ENCODE results near the gene MANSC1. TPM values are rescaled to one million over a fixed set of nuclear protein-coding genes. Genes with fewer than 3 reads are reported as not detected.
"Not testable (repeated sequence)": the region's sequence is repeated elsewhere in the genome, so short reads cannot be mapped to it uniquely, and the experiment has no call there.

The MANSC1 gene
- total RNA-seq, 1 donor from 2014 or later = 23.7 TPM

DNA sequence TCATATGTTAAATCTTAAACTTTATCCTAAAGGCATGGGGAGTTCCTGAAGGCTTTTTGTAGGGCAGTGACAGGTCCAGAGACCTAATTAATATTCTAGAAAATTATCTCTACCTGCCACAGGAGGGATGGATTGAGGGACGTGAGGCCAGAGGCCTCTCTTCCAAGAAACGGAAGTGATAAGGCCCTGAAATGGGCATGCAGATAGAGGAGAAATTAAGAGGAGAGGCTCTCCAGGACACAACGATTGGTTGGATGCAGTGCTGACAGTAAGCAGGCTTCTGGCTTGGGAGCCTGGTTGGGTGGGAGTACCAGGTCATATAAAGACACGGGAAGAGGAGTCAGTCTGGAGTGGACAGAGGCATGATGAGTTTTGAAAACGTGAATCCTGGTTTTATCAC, 3.8 kb upstream of the MANSC1 start:
- Histone ChIP-seq H3K4me3 (no peak overlapping the region), H3K36me3 (no peaks in the 10 kb centered on the region), H3K27ac (no peak overlapping the region), H3K27me3 (ENCODE audit: low read depth) (no peaks in the 10 kb centered on the region), H3K9me3 (no peaks in the 10 kb centered on the region), H3K4me1 (peaks cover 24% of the 10 kb centered on the region)
- ATAC-seq (no peak), DNase-seq (no peak)
- TF ChIP-seq, protein P1, sequence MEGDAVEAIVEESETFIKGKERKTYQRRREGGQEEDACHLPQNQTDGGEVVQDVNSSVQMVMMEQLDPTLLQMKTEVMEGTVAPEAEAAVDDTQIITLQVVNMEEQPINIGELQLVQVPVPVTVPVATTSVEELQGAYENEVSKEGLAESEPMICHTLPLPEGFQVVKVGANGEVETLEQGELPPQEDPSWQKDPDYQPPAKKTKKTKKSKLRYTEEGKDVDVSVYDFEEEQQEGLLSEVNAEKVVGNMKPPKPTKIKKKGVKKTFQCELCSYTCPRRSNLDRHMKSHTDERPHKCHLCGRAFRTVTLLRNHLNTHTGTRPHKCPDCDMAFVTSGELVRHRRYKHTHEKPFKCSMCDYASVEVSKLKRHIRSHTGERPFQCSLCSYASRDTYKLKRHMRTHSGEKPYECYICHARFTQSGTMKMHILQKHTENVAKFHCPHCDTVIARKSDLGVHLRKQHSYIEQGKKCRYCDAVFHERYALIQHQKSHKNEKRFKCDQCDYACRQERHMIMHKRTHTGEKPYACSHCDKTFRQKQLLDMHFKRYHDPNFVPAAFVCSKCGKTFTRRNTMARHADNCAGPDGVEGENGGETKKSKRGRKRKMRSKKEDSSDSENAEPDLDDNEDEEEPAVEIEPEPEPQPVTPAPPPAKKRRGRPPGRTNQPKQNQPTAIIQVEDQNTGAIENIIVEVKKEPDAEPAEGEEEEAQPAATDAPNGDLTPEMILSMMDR (IDR thresholded peaks at IDR 0.05) = no peak
- intact Hi-C loops (cut with DNase I) = no loop called here

DNA sequence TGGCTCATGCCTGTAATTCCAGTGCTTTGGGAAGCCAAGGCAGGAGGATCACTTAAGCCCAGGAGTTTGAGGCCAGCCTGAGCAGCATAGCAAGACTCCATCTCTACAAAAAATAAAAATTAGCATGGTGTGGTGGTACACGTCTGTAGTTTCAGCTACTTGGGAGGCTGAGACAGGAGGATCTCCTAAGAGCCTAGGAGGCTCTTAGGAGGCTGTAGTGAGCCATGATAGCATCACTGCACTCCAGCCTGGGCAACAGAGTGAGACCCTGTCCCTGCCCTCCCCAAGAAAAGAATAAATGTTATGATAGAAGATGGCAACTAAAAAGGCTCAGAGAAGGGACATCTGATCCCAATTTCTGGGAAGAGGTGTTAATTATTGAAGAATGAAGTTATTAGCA, 3.2 kb upstream of the MANSC1 start:
- H3K27ac ChIP-seq = no peak overlapping the region
- H3K9me3 ChIP-seq = no peaks in the 10 kb centered on the region
- no peak overlapping the region for H3K4me3 ChIP-seq
- H3K36me3 ChIP-seq = no peaks in the 10 kb centered on the region
- ATAC-seq = no peak
- intact Hi-C loops (cut with DNase I) = no loop called here
- DNase-seq = no peak
- TF ChIP-seq, protein P1 (IDR thresholded peaks at IDR 0.05) = no peak
- peaks cover 21% of the 10 kb centered on the region for H3K4me1 ChIP-seq
- H3K27me3 ChIP-seq (ENCODE audit: low read depth) = no peaks in the 10 kb centered on the region

DNA sequence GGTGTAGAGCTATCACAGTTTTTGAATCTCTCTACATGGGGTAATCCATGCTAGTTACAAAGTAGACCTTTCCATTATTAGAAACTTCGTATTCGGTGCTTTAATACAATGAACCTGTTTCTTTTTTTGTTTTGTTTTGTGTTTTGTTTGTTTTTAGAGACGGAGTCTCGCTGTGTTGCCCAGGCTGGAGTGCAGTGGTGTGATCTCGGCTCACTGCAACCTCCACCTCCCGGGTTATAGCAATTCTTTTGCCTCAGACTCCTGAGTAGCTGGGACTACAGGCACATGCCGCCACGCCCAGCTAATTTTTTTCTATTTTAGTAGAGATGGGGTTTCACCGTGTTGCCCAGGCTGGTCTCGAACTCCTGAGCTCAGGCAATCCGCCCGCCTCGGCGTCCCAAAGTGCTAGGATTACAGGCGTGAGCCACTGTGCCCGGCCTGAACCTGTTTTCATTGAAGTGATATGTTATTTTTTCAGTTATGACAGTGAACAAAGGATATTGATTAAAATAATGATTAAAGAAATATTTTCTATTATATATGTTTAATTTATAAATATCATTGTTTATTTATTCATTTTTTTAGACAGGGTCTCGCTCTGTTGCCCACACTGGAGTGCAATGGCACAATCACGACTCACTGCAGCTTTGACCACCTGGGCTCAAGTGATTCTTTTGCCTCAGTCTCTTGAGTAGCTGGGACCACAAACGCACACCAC, 1.6 kb upstream of the MANSC1 start:
- H3K27me3 ChIP-seq (ENCODE audit: low read depth); H3K4me3 ChIP-seq; H3K27ac ChIP-seq; intact Hi-C loops (cut with DNase I); H3K9me3 ChIP-seq; H3K36me3 ChIP-seq; DNase-seq; ATAC-seq: not testable (repeated sequence)
- peaks cover 13% of the 10 kb centered on the region for H3K4me1 ChIP-seq

DNA sequence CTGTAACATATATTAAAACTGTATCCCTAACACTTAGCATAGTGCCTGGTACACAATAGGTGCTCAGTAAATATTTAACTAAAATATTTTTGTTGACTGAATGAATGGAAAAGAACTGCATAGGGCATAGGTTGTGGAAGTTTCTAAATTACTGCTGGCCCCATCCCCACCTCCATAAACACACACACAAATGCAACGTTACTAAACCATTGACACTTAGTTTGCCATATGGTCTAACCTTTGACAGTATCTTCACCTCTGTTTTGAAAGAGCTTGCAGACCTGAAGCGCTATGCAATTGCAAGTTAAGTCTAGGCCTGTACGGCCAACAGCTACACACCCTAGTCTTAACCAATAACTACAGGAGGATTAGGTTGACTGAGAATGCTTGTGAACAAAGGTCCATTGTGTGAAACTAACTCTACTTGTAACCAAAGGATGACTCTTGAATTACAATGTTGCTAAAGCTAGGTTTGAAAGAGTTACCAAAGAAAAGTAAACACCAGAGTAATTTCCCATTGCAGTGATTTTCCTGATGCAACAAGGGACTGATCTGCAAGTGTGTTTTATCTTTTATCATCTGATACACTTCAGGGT, 924 bp upstream of the MANSC1 start:
- Histone ChIP-seq H3K27ac (no peak overlapping the region), H3K27me3 (ENCODE audit: low read depth) (no peaks in the 10 kb centered on the region), H3K4me3 (no peak overlapping the region), H3K9me3 (no peaks in the 10 kb centered on the region), H3K4me1 (peaks cover 8% of the 10 kb centered on the region), H3K36me3 (no peaks in the 10 kb centered on the region)
- TF ChIP-seq, protein P1 (IDR thresholded peaks at IDR 0.05) = no peak
- DNase-seq (no peak), ATAC-seq (no peak)
- intact Hi-C loops (cut with DNase I) = no loop called here

DNA sequence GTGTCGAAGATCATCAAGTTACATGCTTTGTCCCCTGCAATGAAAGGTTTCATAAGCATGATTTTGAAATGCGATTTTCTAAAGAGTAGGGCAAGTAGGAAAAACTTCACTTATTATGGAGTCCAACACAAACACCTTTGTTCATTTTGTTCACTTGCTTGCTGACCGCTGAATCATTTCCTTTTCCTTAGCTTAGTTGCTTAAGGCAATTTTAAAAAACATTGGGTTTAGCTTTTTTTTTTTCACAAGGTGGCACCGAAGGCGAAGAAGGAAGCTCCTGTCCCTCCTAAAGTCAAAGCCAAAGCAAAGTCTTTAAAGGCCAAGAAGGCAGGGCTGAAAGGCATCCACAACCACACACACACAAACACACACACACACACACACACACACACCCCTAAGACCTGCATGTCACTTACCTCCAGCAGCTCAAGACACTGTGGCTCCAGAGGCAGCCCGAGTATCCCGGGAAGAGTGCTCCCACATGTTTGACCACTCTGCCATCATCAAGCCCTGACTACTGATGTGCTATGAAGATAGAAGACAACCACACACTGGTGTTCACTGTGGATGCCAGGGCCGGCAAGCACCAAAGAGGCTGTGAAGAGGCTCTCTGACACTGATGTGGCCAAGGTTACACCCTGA, 11.4 kb downstream of the MANSC1 start:
- ATAC-seq = no peak
- TF ChIP-seq, protein P1 (IDR thresholded peaks at IDR 0.05) = no peak
- DNase-seq = no peak
- no peaks in the 10 kb centered on the region for H3K9me3 ChIP-seq
- peaks cover 11% of the 10 kb centered on the region for H3K4me1 ChIP-seq
- no peak overlapping the region for H3K4me3 ChIP-seq
- intact Hi-C loops (cut with DNase I) = no loop called here
- H3K27ac ChIP-seq = no peak overlapping the region
- no peaks in the 10 kb centered on the region for H3K27me3 ChIP-seq (ENCODE audit: low read depth)
- H3K36me3 ChIP-seq = peaks cover 21% of the 10 kb centered on the region

DNA sequence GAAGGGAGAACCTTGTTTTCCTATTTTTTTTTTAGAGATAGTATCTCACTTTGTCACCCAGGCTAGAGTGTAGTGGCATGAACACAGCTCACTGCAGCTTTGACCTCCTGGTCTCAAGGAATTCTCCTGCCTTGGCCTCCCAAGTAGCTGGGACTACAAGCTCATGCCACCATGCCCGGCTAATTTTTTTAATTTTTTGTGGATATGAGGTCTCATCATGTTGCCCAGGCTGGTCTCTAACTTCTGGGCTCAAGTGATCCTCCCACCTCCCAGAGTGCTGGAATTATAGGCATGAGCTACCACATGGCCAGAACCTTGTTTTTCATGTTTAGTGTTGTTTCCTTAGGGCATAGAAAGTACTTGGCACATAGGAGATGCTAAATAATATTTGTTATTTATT, 13.5 kb downstream of the MANSC1 start:
- ATAC-seq = no peak
- H3K27me3 ChIP-seq (ENCODE audit: low read depth) = no peaks in the 10 kb centered on the region
- no peak overlapping the region for H3K4me3 ChIP-seq
- H3K9me3 ChIP-seq = no peaks in the 10 kb centered on the region
- no peak for DNase-seq
- TF ChIP-seq, protein P1 (IDR thresholded peaks at IDR 0.05) = no peak
- peaks cover 21% of the 10 kb centered on the region for H3K4me1 ChIP-seq
- no peak overlapping the region for H3K27ac ChIP-seq
- peaks cover 3% of the 10 kb centered on the region for H3K36me3 ChIP-seq
- intact Hi-C loops (cut with DNase I) = no loop called here
